Gastrocnemius medialis (tissue), 4 donors: ENCODE results near the gene FAM83G. TPM values are rescaled to one million over a fixed set of nuclear protein-coding genes. Genes with fewer than 3 reads are reported as not detected.

Experiments
- ATAC-seq, 2 donors: fragments of 150-250 bp; one replicate each; pipeline ENCODE4 v1.9.1; 2016
- DNase-seq, 2 donors: peaks; one replicate each; pipeline ENCODE4 v3.0.0-alpha.2; 2019
- H3K27ac ChIP-seq, 4 donors: fragments of 200-600 bp; sonication (generic); 1 replicate in 1 of 4; 2 replicates in 3 of 4; pipeline ENCODE4 v1.5.1; 2016 to 2018; ENCODE audit warnings: mild to moderate bottlenecking in 2 of 4, moderate library complexity in 1 of 4
- H3K27me3 ChIP-seq, 3 donors: fragments of 200-600 bp; sonication (generic) in 2 of 3; 1 replicate in 1 of 3; 2 replicates in 2 of 3; pipeline versions ENCODE4 v1.5.1 to v1.6.0; 2016 to 2019; ENCODE audit warnings: mild to moderate bottlenecking in 1 of 3, moderate library complexity in 1 of 3
- H3K36me3 ChIP-seq, 2 donors: fragments of 200-600 bp; sonication (generic) in 1 of 2; one replicate each; pipeline ENCODE4 v1.5.1; 2017 to 2018
- H3K4me1 ChIP-seq, 2 donors: fragments of 200-600 bp; sonication (generic) in 1 of 2; one replicate each; pipeline ENCODE4 v1.5.1; 2016 to 2017; ENCODE audit warnings: mild to moderate bottlenecking in 2 of 2
- H3K4me3 ChIP-seq, 4 donors: fragments of 200-600 bp; sonication (generic) in 3 of 4; 1 replicate in 1 of 4; 2 replicates in 3 of 4; pipeline ENCODE4 v1.5.1; 2016 to 2019; ENCODE audit warnings: mild to moderate bottlenecking in 2 of 4
- H3K9me3 ChIP-seq, 3 donors: fragments of 200-600 bp; sonication (generic) in 2 of 3; 1 replicate in 1 of 3; 2 replicates in 2 of 3; pipeline ENCODE4 v1.5.1; 2016 to 2019
- POLR2A ChIP-seq, 2 donors: fragments of 450-650 bp; IDR thresholded peaks; one replicate each; pipeline ENCODE4 v1.6.1; 2017; ENCODE audit warnings: antibody characterized with exemption in 2 of 2, mild to moderate bottlenecking in 2 of 2, moderate library complexity in 2 of 2
- in situ Hi-C, 4 donors: fragments of 200-750 bp; cut with MboI; loops; one replicate each; pipeline versions ENCODE4 v1.15.0 to v1.8.0; 2017; ENCODE audit warnings: low sequenced_read_pairs in 4 of 4
- intact Hi-C: fragments of 100-400 bp; cut with DNase I; formaldehyde crosslinking; loops from one replicate; pipeline ENCODE4 v1.15.1; 2023; ENCODE audit warnings: low total_unique reads
- total RNA-seq, 4 donors: library from RNA; depleted of rRNA; stranded (reverse); fragments of >200 nt; gene quantifications; one replicate each; pipeline versions ENCODE4 v1.1.0 to v1.2.3, GENCODE V29; 2016
- TF ChIP-seq, protein P1 (sequence below), 5 experiments: fragments of 450-650 bp in 3 of 5; fragments of 200-600 bp in 2 of 5; sonication (generic) in 2 of 5; IDR thresholded peaks in 4 of 5; conservative IDR thresholded peaks in 1 of 5; 1 replicate in 4 of 5; 2 replicates in 1 of 5; pipeline ENCODE4 v1.5.1; 2016 to 2019; ENCODE audit warnings: antibody characterized with exemption in 5 of 5, mild to moderate bottlenecking in 3 of 5, moderate library complexity in 3 of 5

The FAM83G gene
- total RNA-seq, 4 donors from 2014 or later = 8.2 to 25.6 (median 16.9) TPM

DNA sequence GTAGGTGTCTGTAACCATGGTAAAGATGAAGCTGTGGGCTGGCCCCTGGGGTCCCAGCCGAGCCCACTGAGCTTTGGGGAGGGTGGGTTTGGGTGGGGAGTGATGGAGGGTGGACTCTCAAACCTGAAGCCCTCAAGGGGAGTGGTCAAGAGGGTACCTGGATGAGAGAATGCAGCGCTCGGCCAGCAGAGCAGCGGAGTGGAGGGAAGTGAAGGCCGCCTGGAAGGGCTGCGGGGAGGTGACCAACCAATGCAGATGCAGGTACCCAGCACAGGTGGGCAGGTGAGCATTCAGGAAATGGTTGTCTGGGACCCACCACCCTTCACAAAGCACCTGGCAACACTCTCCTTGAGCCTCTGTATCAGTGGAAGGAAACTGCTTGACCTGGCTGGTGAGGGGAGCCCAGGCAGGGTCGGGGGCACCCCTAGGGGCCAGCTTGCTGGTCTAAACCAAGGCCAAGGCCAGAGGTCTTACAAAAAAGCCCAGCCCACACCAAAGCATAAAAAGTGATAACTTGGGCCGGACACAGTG, 56.0 kb downstream of the FAM83G start:
- no peak for TF ChIP-seq POLR2A (IDR thresholded peaks at IDR 0.05)
- TF ChIP-seq, protein P1, sequence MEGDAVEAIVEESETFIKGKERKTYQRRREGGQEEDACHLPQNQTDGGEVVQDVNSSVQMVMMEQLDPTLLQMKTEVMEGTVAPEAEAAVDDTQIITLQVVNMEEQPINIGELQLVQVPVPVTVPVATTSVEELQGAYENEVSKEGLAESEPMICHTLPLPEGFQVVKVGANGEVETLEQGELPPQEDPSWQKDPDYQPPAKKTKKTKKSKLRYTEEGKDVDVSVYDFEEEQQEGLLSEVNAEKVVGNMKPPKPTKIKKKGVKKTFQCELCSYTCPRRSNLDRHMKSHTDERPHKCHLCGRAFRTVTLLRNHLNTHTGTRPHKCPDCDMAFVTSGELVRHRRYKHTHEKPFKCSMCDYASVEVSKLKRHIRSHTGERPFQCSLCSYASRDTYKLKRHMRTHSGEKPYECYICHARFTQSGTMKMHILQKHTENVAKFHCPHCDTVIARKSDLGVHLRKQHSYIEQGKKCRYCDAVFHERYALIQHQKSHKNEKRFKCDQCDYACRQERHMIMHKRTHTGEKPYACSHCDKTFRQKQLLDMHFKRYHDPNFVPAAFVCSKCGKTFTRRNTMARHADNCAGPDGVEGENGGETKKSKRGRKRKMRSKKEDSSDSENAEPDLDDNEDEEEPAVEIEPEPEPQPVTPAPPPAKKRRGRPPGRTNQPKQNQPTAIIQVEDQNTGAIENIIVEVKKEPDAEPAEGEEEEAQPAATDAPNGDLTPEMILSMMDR (IDR thresholded peaks at IDR 0.05 in 4 of 5, conservative IDR thresholded peaks at IDR 0.05 in 1 of 5) = no peak
- Histone ChIP-seq H3K27ac (no peak overlapping the region), H3K36me3 (no peaks in the 10 kb centered on the region), H3K4me1 (no peaks in the 10 kb centered on the region), H3K9me3 (no peaks in the 10 kb centered on the region), H3K27me3 (peaks cover 16 to 20% (median 17%) of the 10 kb centered on the region in 3 donors), H3K4me3 (no peak overlapping the region)
- intact Hi-C loops (no loop called here), in situ Hi-C loops (no loop called here)
- DNase-seq = no peak
- no peak for ATAC-seq

- no peak overlapping the region for H3K4me3 ChIP-seq
- in situ Hi-C loops = no loop called here
- TF ChIP-seq, protein P1 (IDR thresholded peaks at IDR 0.05 in 4 of 5, conservative IDR thresholded peaks at IDR 0.05 in 1 of 5) = no peak
- TF ChIP-seq POLR2A (IDR thresholded peaks at IDR 0.05) = no peak
- ATAC-seq (no peak), DNase-seq (no peak)
- no peaks in the 10 kb centered on the region for H3K4me1 ChIP-seq
- peaks cover 16 to 20% (median 17%) of the 10 kb centered on the region in 3 donors for H3K27me3 ChIP-seq
- intact Hi-C loops = no loop called here
- H3K36me3 ChIP-seq = no peaks in the 10 kb centered on the region
- H3K27ac ChIP-seq = no peak overlapping the region
- no peaks in the 10 kb centered on the region for H3K9me3 ChIP-seq
Measured at GRCh38 chr17:18947866-18948265, 56.7 kb downstream of the FAM83G start.

DNA sequence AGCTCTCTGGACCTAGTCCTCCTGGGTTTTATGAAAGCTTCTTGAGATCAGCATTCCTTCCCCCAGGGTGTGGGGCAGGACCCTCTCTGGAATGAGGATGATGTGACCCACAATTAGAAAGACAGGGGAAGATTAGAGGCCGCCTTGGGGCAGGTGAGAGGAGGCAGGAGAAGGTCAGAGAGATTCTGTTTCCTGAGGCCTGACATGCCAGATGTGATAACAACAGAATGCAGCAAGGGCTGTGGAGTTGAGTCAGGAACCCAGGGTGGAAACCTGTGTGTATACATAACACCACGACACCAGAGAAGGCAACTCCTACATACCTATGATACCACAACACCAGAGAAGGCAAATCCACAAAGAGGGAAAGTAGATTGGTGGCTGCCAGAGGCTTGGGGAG, 58.0 kb downstream of the FAM83G start:
- DNase-seq = no peak
- Histone ChIP-seq H3K27ac (no peak overlapping the region), H3K4me1 (no peaks in the 10 kb centered on the region), H3K4me3 (no peak overlapping the region), H3K27me3 (peaks cover 17 to 23% (median 20%) of the 10 kb centered on the region in 3 donors), H3K36me3 (no peaks in the 10 kb centered on the region), H3K9me3 (no peaks in the 10 kb centered on the region)
- intact Hi-C loops = no loop called here
- no peak for TF ChIP-seq POLR2A (IDR thresholded peaks at IDR 0.05)
- TF ChIP-seq, protein P1 (IDR thresholded peaks at IDR 0.05 in 4 of 5, conservative IDR thresholded peaks at IDR 0.05 in 1 of 5) = no peak
- in situ Hi-C loops = no loop called here
- no peak for ATAC-seq

DNA sequence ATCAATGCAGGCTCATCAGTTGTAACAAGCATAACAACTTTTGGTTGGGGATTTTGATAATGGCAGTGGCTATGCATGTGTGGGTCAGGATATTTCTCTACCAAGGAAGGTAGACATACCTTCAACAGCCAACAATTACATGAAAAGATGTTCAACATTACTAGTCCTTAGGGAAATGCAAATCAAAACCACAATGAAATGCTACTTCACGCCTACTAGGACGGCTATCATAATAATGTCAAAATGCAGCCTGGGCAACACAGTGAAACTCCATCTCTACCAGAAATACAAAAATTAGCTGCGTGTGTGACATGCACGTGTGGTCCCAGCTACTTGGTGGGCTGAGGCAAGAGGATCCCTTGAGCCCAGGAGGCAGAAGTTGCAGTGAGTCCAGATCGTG, 59.9 kb downstream of the FAM83G start:
- H3K9me3 ChIP-seq = no peaks in the 10 kb centered on the region
- DNase-seq = no peak
- H3K36me3 ChIP-seq = no peaks in the 10 kb centered on the region
- in situ Hi-C loops = no loop called here
- TF ChIP-seq POLR2A (IDR thresholded peaks at IDR 0.05) = no peak
- TF ChIP-seq, protein P1 (IDR thresholded peaks at IDR 0.05 in 4 of 5, conservative IDR thresholded peaks at IDR 0.05 in 1 of 5) = no peak
- no peaks in the 10 kb centered on the region for H3K4me1 ChIP-seq
- intact Hi-C loops = no loop called here
- H3K27me3 ChIP-seq = peaks cover 5 to 12% (median 11%) of the 10 kb centered on the region in 3 donors
- ATAC-seq = no peak
- H3K4me3 ChIP-seq = no peak overlapping the region
- no peak overlapping the region for H3K27ac ChIP-seq

GRCh38 chr17:18938692-18939023, 65.9 kb downstream of the FAM83G start:
- no peaks in the 10 kb centered on the region for H3K4me1 ChIP-seq
- in situ Hi-C loops = no loop called here
- H3K4me3 ChIP-seq = no peak overlapping the region
- H3K36me3 ChIP-seq = no peaks in the 10 kb centered on the region
- no peak overlapping the region for H3K27ac ChIP-seq
- no peaks in the 10 kb centered on the region for H3K9me3 ChIP-seq
- no peak for TF ChIP-seq POLR2A (IDR thresholded peaks at IDR 0.05)
- TF ChIP-seq, protein P1 (IDR thresholded peaks at IDR 0.05 in 4 of 5, conservative IDR thresholded peaks at IDR 0.05 in 1 of 5) = no peak
- intact Hi-C loops = no loop called here
- ATAC-seq (no peak), DNase-seq (no peak)
- peaks cover 0 to 11% (median 0%) of the 10 kb centered on the region in 3 donors for H3K27me3 ChIP-seq
